H1 (cell line): ENCODE data around the gene CHCHD6. TPM values are rescaled to one million over a fixed set of nuclear protein-coding genes. Genes with fewer than 3 reads are reported as not detected.
A peak's percentile ranks its signal among the peaks of the same experiment; 100 is the strongest.

Experiments
- ASH2L ChIP-seq: fragments of 200-600, 300-600 bp; sonication (generic); IDR thresholded peaks from one replicate; pipeline ENCODE4 v1.7.1; 2017; ENCODE audit warnings: low read length
- HDAC2 ChIP-seq, 2 experiments: fragments of 300-600 bp in 1 of 2; sonication (generic) in 1 of 2; IDR thresholded peaks; 2 replicates each; pipeline ENCODE4 v1.6.1; 2011 to 2012; ENCODE audit warnings: low read depth in 2 of 2, low read length in 2 of 2, mild to moderate bottlenecking in 2 of 2, moderate library complexity in 2 of 2, borderline replicate concordance in 1 of 2, inconsistent platforms in 1 of 2
- KDM5A ChIP-seq: fragments of 200-600 bp; IDR thresholded peaks from 2 replicates; pipeline ENCODE4 v1.7.1; 2012; ENCODE audit warnings: mild to moderate bottlenecking, low read length, inconsistent platforms, mixed read lengths
- MAX ChIP-seq: IDR thresholded peaks from 2 replicates; pipeline ENCODE4 v1.6.1; 2012; ENCODE audit warnings: inconsistent platforms
- POLR2A ChIP-seq, 2 experiments: IDR thresholded peaks; 1 replicate in 1 of 2; 2 replicates in 1 of 2; pipeline ENCODE4 v1.6.1; 2011; ENCODE audit warnings: low read depth in 2 of 2, low read length in 2 of 2, mild to moderate bottlenecking in 2 of 2; ENCODE audit errors: control extremely low read depth in 1 of 2
- POLR2AphosphoS5 ChIP-seq: IDR thresholded peaks from 2 replicates; pipeline ENCODE4 v1.6.1; 2011; ENCODE audit warnings: low read depth, low read length
- RAD21 ChIP-seq, 2 experiments: IDR thresholded peaks in 1 of 2; conservative IDR thresholded peaks in 1 of 2; 2 replicates each; pipeline ENCODE4 v1.6.1; 2011; ENCODE audit warnings: low read depth in 2 of 2, low read length in 2 of 2, improper control_type of control experiment in 1 of 2, inconsistent platforms in 1 of 2, mild to moderate bottlenecking in 1 of 2, moderate library complexity in 1 of 2
- SAP30 ChIP-seq: fragments of 300-600 bp; sonication (generic); IDR thresholded peaks from 2 replicates; pipeline ENCODE4 v1.7.1; 2012; ENCODE audit warnings: low read length, moderate library complexity, mild to moderate bottlenecking, inconsistent platforms; ENCODE audit not compliant: insufficient read depth, insufficient replicate concordance
- SIX5 ChIP-seq: IDR thresholded peaks from 2 replicates; pipeline ENCODE4 v1.6.1; 2011; ENCODE audit warnings: mild to moderate bottlenecking, low read depth, low read length
- YY1 ChIP-seq: IDR thresholded peaks from 2 replicates; pipeline ENCODE4 v1.6.1; 2011; ENCODE audit warnings: low read depth, mild to moderate bottlenecking, low read length
- polyA plus RNA-seq, 7 experiments: library from polyadenylated mRNA; depleted of rRNA in 3 of 7; stranded (reverse) in 5 of 7; unstranded in 2 of 7; fragments of >200 nt in 5 of 7; fragments of 200-250 nt in 2 of 7; gene quantifications; 1 replicate in 5 of 7; 2 replicates in 1 of 7; 4 replicates in 1 of 7; pipeline versions ENCODE4 v1.2.1 to v1.2.3, GENCODE V29; 2011 to 2013; ENCODE audit warnings: missing spikeins in 2 of 7, mixed read lengths in 2 of 7
- total RNA-seq: library from RNA; stranded (reverse); fragmentation: NEBNext Ultra II Directional; extraction: Animal tissue kit (Norgen Biotek cat#: 25700); gene quantifications from 2 replicates; pipeline ENCODE4 v1.2.1, GENCODE V29; 2021
- TF ChIP-seq, protein P1 (sequence below): fragments of 300-600 bp; sonication (generic); IDR thresholded peaks from 2 replicates; pipeline ENCODE4 v1.7.1; 2012; ENCODE audit warnings: low read length, moderate library complexity, mild to moderate bottlenecking, inconsistent platforms; ENCODE audit not compliant: insufficient replicate concordance

CHCHD6 gene
- total and polyA plus RNA-seq, 2 of the 8 experiments (the other 6 are each of a cell fraction or from before 2014, with no cell fraction given) = 32.4 to 37.6 TPM

- TF ChIP-seq, protein P1, sequence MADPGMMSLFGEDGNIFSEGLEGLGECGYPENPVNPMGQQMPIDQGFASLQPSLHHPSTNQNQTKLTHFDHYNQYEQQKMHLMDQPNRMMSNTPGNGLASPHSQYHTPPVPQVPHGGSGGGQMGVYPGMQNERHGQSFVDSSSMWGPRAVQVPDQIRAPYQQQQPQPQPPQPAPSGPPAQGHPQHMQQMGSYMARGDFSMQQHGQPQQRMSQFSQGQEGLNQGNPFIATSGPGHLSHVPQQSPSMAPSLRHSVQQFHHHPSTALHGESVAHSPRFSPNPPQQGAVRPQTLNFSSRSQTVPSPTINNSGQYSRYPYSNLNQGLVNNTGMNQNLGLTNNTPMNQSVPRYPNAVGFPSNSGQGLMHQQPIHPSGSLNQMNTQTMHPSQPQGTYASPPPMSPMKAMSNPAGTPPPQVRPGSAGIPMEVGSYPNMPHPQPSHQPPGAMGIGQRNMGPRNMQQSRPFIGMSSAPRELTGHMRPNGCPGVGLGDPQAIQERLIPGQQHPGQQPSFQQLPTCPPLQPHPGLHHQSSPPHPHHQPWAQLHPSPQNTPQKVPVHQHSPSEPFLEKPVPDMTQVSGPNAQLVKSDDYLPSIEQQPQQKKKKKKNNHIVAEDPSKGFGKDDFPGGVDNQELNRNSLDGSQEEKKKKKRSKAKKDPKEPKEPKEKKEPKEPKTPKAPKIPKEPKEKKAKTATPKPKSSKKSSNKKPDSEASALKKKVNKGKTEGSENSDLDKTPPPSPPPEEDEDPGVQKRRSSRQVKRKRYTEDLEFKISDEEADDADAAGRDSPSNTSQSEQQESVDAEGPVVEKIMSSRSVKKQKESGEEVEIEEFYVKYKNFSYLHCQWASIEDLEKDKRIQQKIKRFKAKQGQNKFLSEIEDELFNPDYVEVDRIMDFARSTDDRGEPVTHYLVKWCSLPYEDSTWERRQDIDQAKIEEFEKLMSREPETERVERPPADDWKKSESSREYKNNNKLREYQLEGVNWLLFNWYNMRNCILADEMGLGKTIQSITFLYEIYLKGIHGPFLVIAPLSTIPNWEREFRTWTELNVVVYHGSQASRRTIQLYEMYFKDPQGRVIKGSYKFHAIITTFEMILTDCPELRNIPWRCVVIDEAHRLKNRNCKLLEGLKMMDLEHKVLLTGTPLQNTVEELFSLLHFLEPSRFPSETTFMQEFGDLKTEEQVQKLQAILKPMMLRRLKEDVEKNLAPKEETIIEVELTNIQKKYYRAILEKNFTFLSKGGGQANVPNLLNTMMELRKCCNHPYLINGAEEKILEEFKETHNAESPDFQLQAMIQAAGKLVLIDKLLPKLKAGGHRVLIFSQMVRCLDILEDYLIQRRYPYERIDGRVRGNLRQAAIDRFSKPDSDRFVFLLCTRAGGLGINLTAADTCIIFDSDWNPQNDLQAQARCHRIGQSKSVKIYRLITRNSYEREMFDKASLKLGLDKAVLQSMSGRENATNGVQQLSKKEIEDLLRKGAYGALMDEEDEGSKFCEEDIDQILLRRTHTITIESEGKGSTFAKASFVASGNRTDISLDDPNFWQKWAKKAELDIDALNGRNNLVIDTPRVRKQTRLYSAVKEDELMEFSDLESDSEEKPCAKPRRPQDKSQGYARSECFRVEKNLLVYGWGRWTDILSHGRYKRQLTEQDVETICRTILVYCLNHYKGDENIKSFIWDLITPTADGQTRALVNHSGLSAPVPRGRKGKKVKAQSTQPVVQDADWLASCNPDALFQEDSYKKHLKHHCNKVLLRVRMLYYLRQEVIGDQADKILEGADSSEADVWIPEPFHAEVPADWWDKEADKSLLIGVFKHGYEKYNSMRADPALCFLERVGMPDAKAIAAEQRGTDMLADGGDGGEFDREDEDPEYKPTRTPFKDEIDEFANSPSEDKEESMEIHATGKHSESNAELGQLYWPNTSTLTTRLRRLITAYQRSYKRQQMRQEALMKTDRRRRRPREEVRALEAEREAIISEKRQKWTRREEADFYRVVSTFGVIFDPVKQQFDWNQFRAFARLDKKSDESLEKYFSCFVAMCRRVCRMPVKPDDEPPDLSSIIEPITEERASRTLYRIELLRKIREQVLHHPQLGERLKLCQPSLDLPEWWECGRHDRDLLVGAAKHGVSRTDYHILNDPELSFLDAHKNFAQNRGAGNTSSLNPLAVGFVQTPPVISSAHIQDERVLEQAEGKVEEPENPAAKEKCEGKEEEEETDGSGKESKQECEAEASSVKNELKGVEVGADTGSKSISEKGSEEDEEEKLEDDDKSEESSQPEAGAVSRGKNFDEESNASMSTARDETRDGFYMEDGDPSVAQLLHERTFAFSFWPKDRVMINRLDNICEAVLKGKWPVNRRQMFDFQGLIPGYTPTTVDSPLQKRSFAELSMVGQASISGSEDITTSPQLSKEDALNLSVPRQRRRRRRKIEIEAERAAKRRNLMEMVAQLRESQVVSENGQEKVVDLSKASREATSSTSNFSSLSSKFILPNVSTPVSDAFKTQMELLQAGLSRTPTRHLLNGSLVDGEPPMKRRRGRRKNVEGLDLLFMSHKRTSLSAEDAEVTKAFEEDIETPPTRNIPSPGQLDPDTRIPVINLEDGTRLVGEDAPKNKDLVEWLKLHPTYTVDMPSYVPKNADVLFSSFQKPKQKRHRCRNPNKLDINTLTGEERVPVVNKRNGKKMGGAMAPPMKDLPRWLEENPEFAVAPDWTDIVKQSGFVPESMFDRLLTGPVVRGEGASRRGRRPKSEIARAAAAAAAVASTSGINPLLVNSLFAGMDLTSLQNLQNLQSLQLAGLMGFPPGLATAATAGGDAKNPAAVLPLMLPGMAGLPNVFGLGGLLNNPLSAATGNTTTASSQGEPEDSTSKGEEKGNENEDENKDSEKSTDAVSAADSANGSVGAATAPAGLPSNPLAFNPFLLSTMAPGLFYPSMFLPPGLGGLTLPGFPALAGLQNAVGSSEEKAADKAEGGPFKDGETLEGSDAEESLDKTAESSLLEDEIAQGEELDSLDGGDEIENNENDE = no peak
- TF ChIP-seq ASH2L = peak; percentile 28
- TF ChIP-seq RAD21 (IDR thresholded peaks at IDR 0.05 in 1 of 2, conservative IDR thresholded peaks at IDR 0.05 in 1 of 2; ENCODE audit: low read depth in 2 of 2, low read length in 2 of 2) = peak; percentile 91 to 96
- TF ChIP-seq HDAC2 (IDR thresholded peaks at IDR 0.05; ENCODE audit: borderline replicate concordance in 1 of 2, low read depth in 2 of 2, low read length in 2 of 2) = no peak
- TF ChIP-seq KDM5A = no peak
- TF ChIP-seq POLR2AphosphoS5 = no peak
- TF ChIP-seq SIX5 = no peak
- TF ChIP-seq POLR2A (IDR thresholded peaks at IDR 0.05; ENCODE audit: control extremely low read depth in 1 of 2, low read depth in 2 of 2, low read length in 2 of 2) = no peak
- TF ChIP-seq YY1 = no peak
- TF ChIP-seq SAP30 = no peak
- TF ChIP-seq MAX = peak; percentile 98
These were observed 24.7 kb upstream of the CHCHD6 start (continued) for GRCh38 chr3:126679318-126679751.
